Osteoblast (primary cell): ENCODE measurements around the gene DDX59. TPM values are rescaled to one million over a fixed set of nuclear protein-coding genes. Genes with fewer than 3 reads are reported as not detected.
A peak's percentile ranks its signal among the peaks of the same experiment; 100 is the strongest.

Source experiments
- DNase-seq: peaks from one replicate; pipeline ENCODE4 v3.0.0; 2011; ENCODE audit warnings: low spot score, mixed read lengths; ENCODE audit not compliant: insufficient read length; ENCODE audit errors: missing footprints
- H2AFZ ChIP-seq: 2 replicates; pipeline ENCODE4 v1.6.0; 2011; ENCODE audit warnings: mild to moderate bottlenecking, low read length
- H3K27ac ChIP-seq: 2 replicates; pipeline ENCODE4 v1.5.1; 2011; ENCODE audit warnings: mild to moderate bottlenecking, low read depth, low read length, moderate library complexity
- H3K27me3 ChIP-seq: 2 replicates; pipeline ENCODE4 v1.6.0; 2012; ENCODE audit warnings: mild to moderate bottlenecking, control low read depth, inconsistent platforms, low read length, moderate library complexity; ENCODE audit not compliant: insufficient read depth
- H3K36me3 ChIP-seq: 2 replicates; pipeline ENCODE4 v1.5.1; 2011; ENCODE audit warnings: mild to moderate bottlenecking, low read length, control low read depth, moderate library complexity; ENCODE audit not compliant: insufficient read depth
- H3K4me1 ChIP-seq: 2 replicates; pipeline ENCODE4 v1.5.1; 2011; ENCODE audit warnings: mild to moderate bottlenecking, low read length, control low read depth, moderate library complexity; ENCODE audit not compliant: insufficient read depth
- H3K4me2 ChIP-seq: 2 replicates; pipeline ENCODE4 v1.6.0; 2011; ENCODE audit warnings: mild to moderate bottlenecking, low read length; ENCODE audit not compliant: insufficient read depth
- H3K4me3 ChIP-seq: fragments of 200-600 bp; sonication (generic); 3 replicates; pipeline ENCODE4 v1.5.1; 2012; ENCODE audit warnings: mild to moderate bottlenecking, low read length, inconsistent platforms; ENCODE audit not compliant: insufficient read depth
- H3K79me2 ChIP-seq: 2 replicates; pipeline ENCODE4 v1.6.0; 2012; ENCODE audit warnings: mild to moderate bottlenecking, low read length, control low read depth, inconsistent platforms; ENCODE audit not compliant: insufficient read depth
- H3K9me3 ChIP-seq: 2 replicates; pipeline ENCODE4 v1.5.1; 2011; ENCODE audit warnings: low read depth, low read length, control low read depth
- H4K20me1 ChIP-seq: 2 replicates; pipeline ENCODE4 v1.6.0; 2012; ENCODE audit warnings: mild to moderate bottlenecking, low read length, control low read depth; ENCODE audit not compliant: insufficient read depth
- CTCF ChIP-seq: IDR thresholded peaks from 2 replicates; pipeline ENCODE4 v1.5.1; 2011; ENCODE audit warnings: mild to moderate bottlenecking, low read depth, low read length, moderate library complexity; ENCODE audit errors: extremely low read depth
- total RNA-seq: library from RNA; depleted of rRNA; stranded (reverse); fragments of >200 nt; gene quantifications from 2 replicates; pipeline ENCODE4 v1.2.3, GENCODE V29; 2012

DDX59 gene
- total RNA-seq = 11.9 and 12.4 TPM in 2 replicates

- Histone ChIP-seq H2AFZ (peak within 1 kb of the TSS; percentile 88), H3K9me3 (no peaks in the 10 kb centered on the region), H3K4me1 (peaks cover 17% of the 10 kb centered on the region), H3K27me3 (no peaks in the 10 kb centered on the region), H3K36me3 (no peaks in the 10 kb centered on the region), H3K27ac (peak within 1 kb of the TSS; percentile 99), H3K4me3 (peak within 1 kb of the TSS; percentile 95), H3K79me2 (peaks cover 14% of the 10 kb centered on the region), H4K20me1 (no peaks in the 10 kb centered on the region), H3K4me2 (peak within 1 kb of the TSS; percentile 95)
- peak; percentile 99 for DNase-seq
- no peak for TF ChIP-seq CTCF
Observed at GRCh38 chr1:200669314-200670241, at the start of gene DDX59. Gene DDX59, minus strand, starts transcription at chr1:200669907. Its CDS starts 3,167 bp downstream, at chr1:200666740.

- no peak for TF ChIP-seq CTCF
- Histone ChIP-seq H3K4me3 (no peak overlapping the region), H3K27ac (no peak overlapping the region), H3K4me2 (no peak overlapping the region), H2AFZ (no peak overlapping the region), H3K9me3 (no peaks in the 10 kb centered on the region), H3K36me3 (no peaks in the 10 kb centered on the region), H3K79me2 (no peaks in the 10 kb centered on the region), H3K27me3 (no peaks in the 10 kb centered on the region), H3K4me1 (no peaks in the 10 kb centered on the region), H4K20me1 (no peaks in the 10 kb centered on the region)
- no peak for DNase-seq
Observed at GRCh38 chr1:200714504-200715187, 44.9 kb upstream of the DDX59 start.

GRCh38 chr1:200710166-200710565 lies 40.5 kb upstream of the DDX59 start:
- Histone ChIP-seq H3K4me2 (no peak overlapping the region), H3K36me3 (no peaks in the 10 kb centered on the region), H3K4me1 (no peaks in the 10 kb centered on the region), H3K79me2 (no peaks in the 10 kb centered on the region), H4K20me1 (no peaks in the 10 kb centered on the region), H3K4me3 (no peak overlapping the region), H3K27ac (no peak overlapping the region), H3K9me3 (no peaks in the 10 kb centered on the region), H3K27me3 (peaks cover 2% of the 10 kb centered on the region), H2AFZ (no peak overlapping the region)
- DNase-seq = no peak
- TF ChIP-seq CTCF = no peak

GRCh38 chr1:200708769-200709168 lies 39.1 kb upstream of the DDX59 start:
- H3K9me3 ChIP-seq = no peaks in the 10 kb centered on the region
- TF ChIP-seq CTCF = no peak
- no peak overlapping the region for H3K4me3 ChIP-seq
- peaks cover 2% of the 10 kb centered on the region for H3K27me3 ChIP-seq
- peak; percentile 43 for DNase-seq
- H3K79me2 ChIP-seq = no peaks in the 10 kb centered on the region
- H3K27ac ChIP-seq = no peak overlapping the region
- no peaks in the 10 kb centered on the region for H3K4me1 ChIP-seq
- H2AFZ ChIP-seq = no peak overlapping the region
- no peaks in the 10 kb centered on the region for H4K20me1 ChIP-seq
- no peak overlapping the region for H3K4me2 ChIP-seq
- no peaks in the 10 kb centered on the region for H3K36me3 ChIP-seq
